H1 (cell line): Measurements from ENCODE around the gene DPH5. TPM values are rescaled to one million over a fixed set of nuclear protein-coding genes. Genes with fewer than 3 reads are reported as not detected.

ENCODE experiments used
- CBX8 ChIP-seq: fragments of 300-800, 300-1000 bp; sonication (generic); IDR thresholded peaks from 2 replicates; pipeline ENCODE4 v1.7.1; 2016; ENCODE audit warnings: low read depth, low read length, borderline replicate concordance
- CHD2 ChIP-seq: IDR thresholded peaks from 2 replicates; pipeline ENCODE4 v1.6.1; 2012; ENCODE audit warnings: low read length, improper control_type of control experiment
- polyA plus RNA-seq, 7 experiments: library from polyadenylated mRNA; depleted of rRNA in 3 of 7; stranded (reverse) in 5 of 7; unstranded in 2 of 7; fragments of >200 nt in 5 of 7; fragments of 200-250 nt in 2 of 7; gene quantifications; 1 replicate in 5 of 7; 2 replicates in 1 of 7; 4 replicates in 1 of 7; pipeline versions ENCODE4 v1.2.1 to v1.2.3, GENCODE V29; 2011 to 2013; ENCODE audit warnings: missing spikeins in 2 of 7, mixed read lengths in 2 of 7
- total RNA-seq: library from RNA; stranded (reverse); fragmentation: NEBNext Ultra II Directional; extraction: Animal tissue kit (Norgen Biotek cat#: 25700); gene quantifications from 2 replicates; pipeline ENCODE4 v1.2.1, GENCODE V29; 2021
- TF ChIP-seq, protein P1 (sequence below), 3 experiments: IDR thresholded peaks; 1 replicate in 2 of 3; 2 replicates in 1 of 3; pipeline versions ENCODE4 v1.5.1 to v1.6.1; 2011; ENCODE audit warnings: low read length in 3 of 3, mild to moderate bottlenecking in 3 of 3, inconsistent platforms in 2 of 3, low read depth in 1 of 3, moderate library complexity in 1 of 3; ENCODE audit not compliant: insufficient read depth in 1 of 3; ENCODE audit errors: control extremely low read depth in 1 of 3

The DPH5 gene
- total and polyA plus RNA-seq, 2 of the 8 experiments (the other 6 are each of a cell fraction or from before 2014, with no cell fraction given): 67.7 to 106 TPM

DNA sequence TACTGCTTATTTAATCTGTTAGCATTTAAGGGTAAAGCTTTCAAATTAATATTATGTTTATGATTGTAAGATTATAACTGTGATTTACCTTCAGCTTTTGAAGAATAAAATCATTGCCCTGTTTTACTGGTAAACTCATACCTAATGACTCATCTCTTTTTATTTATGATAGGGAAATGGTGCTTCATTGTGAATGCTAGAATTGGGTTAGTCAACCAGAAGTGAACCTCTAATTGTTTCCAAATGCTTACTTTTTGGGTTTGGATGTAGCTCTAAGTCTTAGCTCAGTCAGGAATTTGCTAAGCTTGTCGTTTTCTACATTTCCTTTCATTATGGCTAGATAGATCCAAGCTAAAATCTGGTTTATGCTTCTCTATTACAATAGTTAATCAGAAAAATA is 70.3 kb downstream of the DPH5 start (continued):
- TF ChIP-seq, protein P1, sequence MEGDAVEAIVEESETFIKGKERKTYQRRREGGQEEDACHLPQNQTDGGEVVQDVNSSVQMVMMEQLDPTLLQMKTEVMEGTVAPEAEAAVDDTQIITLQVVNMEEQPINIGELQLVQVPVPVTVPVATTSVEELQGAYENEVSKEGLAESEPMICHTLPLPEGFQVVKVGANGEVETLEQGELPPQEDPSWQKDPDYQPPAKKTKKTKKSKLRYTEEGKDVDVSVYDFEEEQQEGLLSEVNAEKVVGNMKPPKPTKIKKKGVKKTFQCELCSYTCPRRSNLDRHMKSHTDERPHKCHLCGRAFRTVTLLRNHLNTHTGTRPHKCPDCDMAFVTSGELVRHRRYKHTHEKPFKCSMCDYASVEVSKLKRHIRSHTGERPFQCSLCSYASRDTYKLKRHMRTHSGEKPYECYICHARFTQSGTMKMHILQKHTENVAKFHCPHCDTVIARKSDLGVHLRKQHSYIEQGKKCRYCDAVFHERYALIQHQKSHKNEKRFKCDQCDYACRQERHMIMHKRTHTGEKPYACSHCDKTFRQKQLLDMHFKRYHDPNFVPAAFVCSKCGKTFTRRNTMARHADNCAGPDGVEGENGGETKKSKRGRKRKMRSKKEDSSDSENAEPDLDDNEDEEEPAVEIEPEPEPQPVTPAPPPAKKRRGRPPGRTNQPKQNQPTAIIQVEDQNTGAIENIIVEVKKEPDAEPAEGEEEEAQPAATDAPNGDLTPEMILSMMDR (IDR thresholded peaks at IDR 0.05; ENCODE audit: control extremely low read depth in 1 of 3, insufficient read depth in 1 of 3, low read depth in 1 of 3, low read length in 3 of 3): no peak
- TF ChIP-seq CHD2: no peak
- no peak for TF ChIP-seq CBX8
